ENCODE data around the gene OOSP3. TPM values are rescaled to one million over a fixed set of nuclear protein-coding genes. Genes with fewer than 3 reads are reported as not detected.

Gene OOSP3
- total RNA-seq, 1 experiment from 2014 or later = not detected

DNA sequence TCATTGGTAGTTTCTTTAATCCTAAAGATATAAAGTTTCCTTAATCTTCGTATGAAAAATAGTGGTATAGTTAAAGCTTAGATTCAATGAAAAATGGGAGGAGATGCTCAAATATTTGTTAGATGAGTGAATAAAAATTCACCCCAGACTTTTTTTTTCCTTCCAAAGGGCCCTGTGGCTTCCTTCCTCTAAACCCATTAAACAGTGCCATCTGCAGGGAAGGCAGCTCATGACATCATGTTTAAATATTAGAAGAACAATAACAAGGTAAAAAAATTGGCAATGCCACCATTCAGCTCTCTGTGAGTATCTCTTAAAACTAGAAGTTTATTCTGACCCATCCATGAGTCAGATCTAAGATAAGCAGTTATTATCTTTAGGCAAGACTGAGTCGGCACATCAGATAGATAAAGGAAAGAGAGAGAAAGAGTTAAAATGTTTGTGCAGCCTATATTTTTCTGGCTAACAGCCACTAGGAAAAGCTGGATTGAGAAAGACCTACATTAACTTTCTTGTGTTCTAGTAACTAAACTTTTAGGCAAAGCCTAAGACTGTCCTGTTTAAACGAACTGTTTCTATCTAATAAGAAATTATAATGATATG lies 40.5 kb downstream of the OOSP3 start:
- H3K4me3 ChIP-seq (ENCODE audit: low read depth, low read length, poor library complexity, severe bottlenecking) = no peak overlapping the region
- ChIA-PET CTCF (interaction anchor here (0.5 to 1.4 kb wide), 5 partner anchors 91 to 165 kb away, joined by 5 to 13 read pairs (median 7); partner anchors contain the start of gene STX3), POLR2A (ENCODE audit: low non-redundant PET) (interaction anchor here (0.6 kb wide), 1 partner anchor 117 kb away, joined by 3 read pairs; no protein-coding TSS in a partner anchor)
- no peaks in the 10 kb centered on the region for H3K4me1 ChIP-seq (ENCODE audit: insufficient read depth, low read length, poor library complexity, severe bottlenecking)
- intact Hi-C loops (cut with micrococcal nuclease; ENCODE audit: unreplicated experiment) = loop anchor here (1.0 to 2.0 kb wide), 2 partner anchors 96 to 165 kb away; no protein-coding TSS in a partner anchor
- H3K27ac ChIP-seq (ENCODE audit: low read depth, low read length, poor library complexity, severe bottlenecking) = no peak overlapping the region
- no TSS peak for BruUV-seq (replicated peaks)
- no peaks in the 10 kb centered on the region for H3K27me3 ChIP-seq (replicated peaks; ENCODE audit: insufficient read depth, low read depth, low read length, poor library complexity)
- peak; percentile 77 for DNase-seq (ENCODE audit: low spot score)
- H3K9me3 ChIP-seq (ENCODE audit: low read depth, low read length, poor library complexity, severe bottlenecking) = peaks cover 5% of the 10 kb centered on the region
- H3K36me3 ChIP-seq (ENCODE audit: insufficient read depth, low read length, poor library complexity, severe bottlenecking) = no peaks in the 10 kb centered on the region
- peak; percentile 71 for TF ChIP-seq CTCF (conservative IDR thresholded peaks at IDR 0.05; ENCODE audit: low read depth, low read length)
- TF ChIP-seq EZH2 (IDR thresholded peaks at IDR 0.05; ENCODE audit: borderline replicate concordance, low read depth, low read length, poor library complexity, severe bottlenecking) = no peak

- intact Hi-C loops (cut with micrococcal nuclease; ENCODE audit: unreplicated experiment) = no loop called here
- no peak overlapping the region for H3K27ac ChIP-seq (ENCODE audit: low read depth, low read length, poor library complexity, severe bottlenecking)
- POLR2A ChIA-PET (ENCODE audit: low non-redundant PET) = no interaction called here
- H3K36me3 ChIP-seq (ENCODE audit: insufficient read depth, low read length, poor library complexity, severe bottlenecking) = no peaks in the 10 kb centered on the region
- H3K9me3 ChIP-seq (ENCODE audit: low read depth, low read length, poor library complexity, severe bottlenecking) = peaks cover 11% of the 10 kb centered on the region
- no peaks in the 10 kb centered on the region for H3K4me1 ChIP-seq (ENCODE audit: insufficient read depth, low read length, poor library complexity, severe bottlenecking)
- CTCF ChIA-PET = no interaction called here
- peaks cover 7% of the 10 kb centered on the region for H3K27me3 ChIP-seq (replicated peaks; ENCODE audit: insufficient read depth, low read depth, low read length, poor library complexity)
- TF ChIP-seq EZH2 (IDR thresholded peaks at IDR 0.05; ENCODE audit: borderline replicate concordance, low read depth, low read length, poor library complexity, severe bottlenecking) (no peak), CTCF (conservative IDR thresholded peaks at IDR 0.05; ENCODE audit: low read depth, low read length) (no peak)
- no peak overlapping the region for H3K4me3 ChIP-seq (ENCODE audit: low read depth, low read length, poor library complexity, severe bottlenecking)
- no peak for DNase-seq (ENCODE audit: low spot score)
- no TSS peak for BruUV-seq (replicated peaks)
Observed at GRCh38 chr11:59923813-59924212, 45.2 kb downstream of the OOSP3 start.

DNA sequence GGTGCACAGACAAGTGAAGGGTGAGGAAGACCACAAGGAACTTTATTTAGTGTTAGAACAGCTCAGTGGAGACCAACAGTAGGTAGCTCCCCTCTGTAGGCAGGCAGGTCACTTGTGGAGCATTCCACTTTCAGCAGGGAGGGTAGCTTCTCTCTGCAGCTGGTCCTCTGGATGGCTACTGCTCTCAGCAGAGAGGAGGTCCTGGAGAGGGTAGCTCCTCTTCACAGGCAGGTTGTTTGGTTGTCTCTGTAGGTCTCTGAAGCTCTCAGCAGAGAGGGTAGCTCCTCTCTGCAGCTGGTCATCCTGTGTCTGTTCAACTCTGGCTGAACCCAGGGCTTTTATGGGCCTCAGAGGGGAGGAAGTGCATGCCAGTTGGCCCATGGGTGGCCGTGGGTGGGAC lies 53.1 kb downstream of the OOSP3 start:
- no peak for TF ChIP-seq EZH2 (IDR thresholded peaks at IDR 0.05; ENCODE audit: borderline replicate concordance, low read depth, low read length, poor library complexity, severe bottlenecking)
- no peak for TF ChIP-seq CTCF (conservative IDR thresholded peaks at IDR 0.05; ENCODE audit: low read depth, low read length)
- H3K4me1 ChIP-seq (ENCODE audit: insufficient read depth, low read length, poor library complexity, severe bottlenecking) = no peaks in the 10 kb centered on the region
- no peak overlapping the region for H3K4me3 ChIP-seq (ENCODE audit: low read depth, low read length, poor library complexity, severe bottlenecking)
- no TSS peak for BruUV-seq (replicated peaks)
- H3K27ac ChIP-seq (ENCODE audit: low read depth, low read length, poor library complexity, severe bottlenecking) = no peak overlapping the region
- intact Hi-C loops (cut with micrococcal nuclease; ENCODE audit: unreplicated experiment) = no loop called here
- POLR2A ChIA-PET (ENCODE audit: low non-redundant PET) = no interaction called here
- H3K36me3 ChIP-seq (ENCODE audit: insufficient read depth, low read length, poor library complexity, severe bottlenecking) = no peaks in the 10 kb centered on the region
- CTCF ChIA-PET = no interaction called here
- no peaks in the 10 kb centered on the region for H3K9me3 ChIP-seq (ENCODE audit: low read depth, low read length, poor library complexity, severe bottlenecking)
- DNase-seq (ENCODE audit: low spot score) = no peak
- peaks cover 18% of the 10 kb centered on the region for H3K27me3 ChIP-seq (replicated peaks; ENCODE audit: insufficient read depth, low read depth, low read length, poor library complexity)

Data from A673 (cell line).